Ishikawa (cell line): ENCODE results near the gene THRB.
A peak's percentile ranks its signal among the peaks of the same experiment; 100 is the strongest.

ENCODE experiments used
- CEBPB ChIP-seq: IDR thresholded peaks from 2 replicates; pipeline ENCODE4 v1.6.1; 2012
- CREB1 ChIP-seq: IDR thresholded peaks from 2 replicates; pipeline ENCODE4 v1.6.1; 2012; ENCODE audit warnings: low read depth
- EGR1 ChIP-seq: IDR thresholded peaks from 2 replicates; pipeline ENCODE4 v1.6.1; 2012
- EP300 ChIP-seq: IDR thresholded peaks from 2 replicates; pipeline ENCODE4 v1.6.1; 2012; ENCODE audit warnings: borderline replicate concordance
- FOXM1 ChIP-seq: IDR thresholded peaks from 2 replicates; pipeline ENCODE4 v1.6.1; 2012; ENCODE audit warnings: low read depth, borderline replicate concordance
- MAX ChIP-seq: IDR thresholded peaks from 2 replicates; pipeline ENCODE4 v1.6.1; 2012
- NFIC ChIP-seq: IDR thresholded peaks from 2 replicates; pipeline ENCODE4 v1.6.1; 2012
- RAD21 ChIP-seq: IDR thresholded peaks from 2 replicates; pipeline ENCODE4 v1.6.1; 2012; ENCODE audit warnings: low read depth
- REST ChIP-seq: IDR thresholded peaks from 2 replicates; pipeline ENCODE4 v1.6.1; 2012; ENCODE audit warnings: low read depth, mild to moderate bottlenecking
- TAF1 ChIP-seq: IDR thresholded peaks from 2 replicates; pipeline ENCODE4 v1.6.1; 2012; ENCODE audit warnings: low read depth, mild to moderate bottlenecking
- TCF12 ChIP-seq: IDR thresholded peaks from 2 replicates; pipeline ENCODE4 v1.6.1; 2012; ENCODE audit warnings: low read depth
- TEAD4 ChIP-seq: IDR thresholded peaks from 2 replicates; pipeline ENCODE4 v1.6.1; 2012
- USF1 ChIP-seq: IDR thresholded peaks from 2 replicates; pipeline ENCODE4 v1.6.1; 2012
- YY1 ChIP-seq: IDR thresholded peaks from 2 replicates; pipeline ENCODE4 v1.6.1; 2012; ENCODE audit warnings: low read depth
- ZBTB7A ChIP-seq: IDR thresholded peaks from 2 replicates; pipeline ENCODE4 v1.6.1; 2012; ENCODE audit warnings: low read depth

Gene THRB

GRCh38 chr3:24164967-24165602 lies 329.6 kb downstream of the THRB start:
- TF ChIP-seq CEBPB (no peak), FOXM1 (no peak), TCF12 (no peak), CREB1 (no peak), USF1 (no peak), TEAD4 (no peak), MAX (no peak)

- TF ChIP-seq EGR1, result no peak
- TF ChIP-seq TAF1, result no peak
- no peak for TF ChIP-seq TEAD4
- no peak for TF ChIP-seq CREB1
- TF ChIP-seq RAD21, result no peak
- no peak for TF ChIP-seq TCF12
- no peak for TF ChIP-seq MAX
- TF ChIP-seq YY1, result no peak
- no peak for TF ChIP-seq ZBTB7A
- no peak for TF ChIP-seq USF1
- TF ChIP-seq CEBPB, result no peak
- TF ChIP-seq EP300, result no peak
Observed at GRCh38 chr3:24162929-24163328, 331.7 kb downstream of the THRB start.

- TF ChIP-seq TEAD4 (no peak), RAD21 (no peak), NFIC (no peak), USF1 (no peak)
Observed at GRCh38 chr3:24161841-24162240, 332.8 kb downstream of the THRB start.

- no peak for TF ChIP-seq TCF12
- TF ChIP-seq REST, result peak; percentile 93
Observed at GRCh38 chr3:24160424-24161095, 334.1 kb downstream of the THRB start.

- no peak for TF ChIP-seq MAX
- no peak for TF ChIP-seq CREB1
- no peak for TF ChIP-seq TEAD4
- TF ChIP-seq TAF1, result no peak
- no peak for TF ChIP-seq USF1
- TF ChIP-seq REST, result no peak
- no peak for TF ChIP-seq ZBTB7A
- no peak for TF ChIP-seq TCF12
- no peak for TF ChIP-seq YY1
- TF ChIP-seq EP300, result no peak
- TF ChIP-seq NFIC, result no peak
- no peak for TF ChIP-seq EGR1
Observed at GRCh38 chr3:24158761-24159454, 335.7 kb downstream of the THRB start.
